GM13976 (cell line): ENCODE data around the gene RTRAF.

Experiments used
- DNase-seq: peaks from one replicate; pipeline ENCODE4 v3.0.0; 2012; ENCODE audit warnings: low spot score
- in situ Hi-C: fragments of 300-500 bp; cut with MboI; formaldehyde crosslinking; loops from one replicate; pipeline ENCODE4 v1.12.0; 2022; ENCODE audit warnings: low sequenced_read_pairs, mixed read lengths, inconsistent platforms; ENCODE audit not compliant: unreplicated experiment
- TF ChIP-seq, protein P1 (sequence below): IDR thresholded peaks from 2 replicates; pipeline ENCODE4 v1.5.1; 2012; ENCODE audit warnings: borderline replicate concordance, mild to moderate bottlenecking; ENCODE audit not compliant: insufficient read depth; ENCODE audit errors: extremely low read depth, missing control alignments, control extremely low read depth

Gene RTRAF

DNA sequence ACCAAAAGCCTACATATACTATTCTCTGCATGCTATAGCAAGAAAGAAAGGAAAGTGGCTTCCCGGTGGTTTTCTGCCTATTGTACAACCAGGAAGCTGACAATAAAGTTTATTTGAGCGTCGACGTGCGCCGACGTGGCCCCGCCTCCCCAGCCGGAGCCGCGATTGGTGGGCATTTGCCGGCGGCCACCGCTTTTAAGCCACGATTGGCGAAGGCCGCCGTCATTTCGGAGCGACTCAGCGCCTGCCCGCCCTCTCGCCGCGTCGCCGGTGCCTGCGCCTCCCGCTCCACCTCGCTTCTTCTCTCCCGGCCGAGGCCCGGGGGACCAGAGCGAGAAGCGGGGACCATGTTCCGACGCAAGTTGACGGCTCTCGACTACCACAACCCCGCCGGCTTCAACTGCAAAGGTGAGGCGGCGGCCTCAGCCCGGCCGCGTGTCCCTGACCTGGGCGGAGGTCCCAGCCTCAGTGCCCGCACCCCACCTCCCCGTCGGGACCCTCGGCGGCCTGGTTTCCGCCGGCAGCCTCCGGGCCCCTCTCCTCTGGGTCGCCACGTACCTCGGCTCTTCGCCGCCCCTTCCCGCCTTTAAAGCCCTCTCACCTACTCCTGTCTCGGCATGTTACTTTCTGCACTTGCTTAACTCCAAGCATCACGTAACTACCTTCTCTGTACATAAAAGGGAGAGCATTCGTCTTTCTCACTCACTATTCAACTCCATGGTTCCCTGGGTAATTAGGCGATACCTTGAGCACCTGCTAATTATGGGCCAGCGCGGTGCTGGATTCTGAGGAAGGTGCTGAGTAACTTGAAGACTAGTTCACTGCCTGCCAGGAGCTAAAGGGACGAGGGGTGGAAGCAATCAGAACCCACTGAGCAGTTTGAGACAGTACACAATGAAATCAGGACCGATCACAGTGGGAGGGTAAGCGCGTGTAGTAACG is at the start of gene RTRAF:
RTRAF (plus strand) TSS at position 254 of the 942 bp plus-strand sequence; CDS start at position 348, 94 bp downstream.
- peak; percentile 95 for DNase-seq
- TF ChIP-seq, protein P1, sequence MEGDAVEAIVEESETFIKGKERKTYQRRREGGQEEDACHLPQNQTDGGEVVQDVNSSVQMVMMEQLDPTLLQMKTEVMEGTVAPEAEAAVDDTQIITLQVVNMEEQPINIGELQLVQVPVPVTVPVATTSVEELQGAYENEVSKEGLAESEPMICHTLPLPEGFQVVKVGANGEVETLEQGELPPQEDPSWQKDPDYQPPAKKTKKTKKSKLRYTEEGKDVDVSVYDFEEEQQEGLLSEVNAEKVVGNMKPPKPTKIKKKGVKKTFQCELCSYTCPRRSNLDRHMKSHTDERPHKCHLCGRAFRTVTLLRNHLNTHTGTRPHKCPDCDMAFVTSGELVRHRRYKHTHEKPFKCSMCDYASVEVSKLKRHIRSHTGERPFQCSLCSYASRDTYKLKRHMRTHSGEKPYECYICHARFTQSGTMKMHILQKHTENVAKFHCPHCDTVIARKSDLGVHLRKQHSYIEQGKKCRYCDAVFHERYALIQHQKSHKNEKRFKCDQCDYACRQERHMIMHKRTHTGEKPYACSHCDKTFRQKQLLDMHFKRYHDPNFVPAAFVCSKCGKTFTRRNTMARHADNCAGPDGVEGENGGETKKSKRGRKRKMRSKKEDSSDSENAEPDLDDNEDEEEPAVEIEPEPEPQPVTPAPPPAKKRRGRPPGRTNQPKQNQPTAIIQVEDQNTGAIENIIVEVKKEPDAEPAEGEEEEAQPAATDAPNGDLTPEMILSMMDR, result no peak
- in situ Hi-C loops, result no loop called here

DNA sequence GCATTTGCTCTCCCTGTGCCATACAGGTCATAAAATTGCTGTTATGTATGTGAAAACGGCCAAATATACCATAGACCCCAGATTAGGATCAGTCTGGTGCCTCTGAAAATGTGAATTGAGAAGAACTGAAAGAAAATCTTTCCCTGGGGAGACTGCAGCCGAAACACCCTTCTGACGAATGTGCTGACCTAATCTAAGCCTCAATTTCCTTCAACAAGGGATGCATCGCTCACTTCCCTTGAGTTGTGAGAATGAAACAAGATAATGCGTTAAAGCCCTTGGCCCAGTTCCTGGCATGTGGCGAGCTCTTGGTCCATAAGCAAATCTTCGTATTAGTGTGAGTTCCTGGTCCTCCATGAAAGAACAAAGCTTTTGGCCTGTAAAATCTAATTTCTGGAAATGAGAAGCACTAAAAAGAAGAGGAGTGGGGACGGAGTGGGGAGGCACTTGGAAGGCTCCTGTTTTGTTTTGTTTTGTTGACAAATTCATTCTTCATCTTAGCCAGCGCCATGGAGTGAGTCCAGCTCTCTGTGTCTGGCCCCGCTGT is 49.5 kb upstream of the RTRAF start:
- TF ChIP-seq, protein P1, result no peak
- no peak for DNase-seq
- in situ Hi-C loops, result no loop called here

DNA sequence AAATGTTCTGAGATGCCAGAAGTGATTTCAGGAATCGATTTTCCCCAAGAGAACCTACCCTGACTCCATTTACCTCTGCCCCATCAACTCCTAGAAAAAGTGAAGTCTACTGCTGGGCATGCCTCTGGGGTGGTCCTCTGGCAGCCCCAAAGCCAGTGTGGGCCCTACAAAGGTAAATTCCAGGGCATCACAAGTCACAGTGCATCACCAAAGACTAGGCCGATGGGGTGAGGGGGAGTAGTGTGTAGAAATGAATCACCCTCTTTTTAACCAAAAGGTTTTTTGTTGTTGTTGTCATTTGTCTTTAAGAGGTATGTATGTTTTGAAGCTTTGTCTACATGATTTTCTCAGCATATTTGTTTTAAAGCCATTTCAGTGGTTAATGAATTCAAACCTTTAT is 46.4 kb upstream of the RTRAF start:
- in situ Hi-C loops, result no loop called here
- DNase-seq, result no peak
- TF ChIP-seq, protein P1, result no peak

DNA sequence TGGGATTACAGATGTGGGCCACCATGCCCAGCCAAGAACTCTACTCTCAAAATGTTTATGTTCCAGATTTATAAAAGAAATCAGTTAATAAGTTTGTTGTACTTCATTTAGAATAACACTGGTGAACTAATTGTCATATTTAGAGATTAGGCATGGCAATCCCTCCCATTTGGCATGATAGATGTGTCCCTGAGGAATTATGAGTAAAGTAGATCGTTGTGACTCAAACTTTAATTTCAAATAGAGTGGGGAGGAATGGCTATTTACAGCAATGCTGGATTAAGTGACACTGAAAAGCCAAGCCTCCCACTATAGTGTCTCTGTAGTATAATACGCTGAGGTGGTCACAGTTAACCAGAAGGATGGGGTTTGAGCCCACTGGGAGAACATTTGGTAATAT is 39.3 kb upstream of the RTRAF start:
- DNase-seq, result no peak
- in situ Hi-C loops, result no loop called here
- TF ChIP-seq, protein P1, result no peak

DNA sequence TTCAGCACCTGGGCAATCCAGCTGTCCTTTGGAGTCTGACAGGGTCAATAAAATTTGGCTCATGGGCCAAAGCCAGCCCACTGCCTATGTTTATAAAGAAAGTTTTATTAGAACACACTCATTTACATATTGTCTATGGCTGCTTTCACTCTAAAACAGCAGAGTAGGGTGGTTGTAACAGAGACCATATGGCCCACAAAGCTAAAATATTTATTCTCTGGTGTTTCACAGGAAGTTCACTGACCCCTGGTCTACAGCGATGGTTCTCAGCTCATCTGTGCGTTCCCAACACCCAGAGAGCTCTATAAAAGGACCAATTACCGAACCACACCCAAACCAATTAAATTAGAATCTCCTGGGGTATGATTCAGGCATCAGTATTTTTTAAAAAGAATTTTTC is 37.7 kb upstream of the RTRAF start:
- TF ChIP-seq, protein P1, result no peak
- DNase-seq, result no peak
- in situ Hi-C loops, result no loop called here

DNA sequence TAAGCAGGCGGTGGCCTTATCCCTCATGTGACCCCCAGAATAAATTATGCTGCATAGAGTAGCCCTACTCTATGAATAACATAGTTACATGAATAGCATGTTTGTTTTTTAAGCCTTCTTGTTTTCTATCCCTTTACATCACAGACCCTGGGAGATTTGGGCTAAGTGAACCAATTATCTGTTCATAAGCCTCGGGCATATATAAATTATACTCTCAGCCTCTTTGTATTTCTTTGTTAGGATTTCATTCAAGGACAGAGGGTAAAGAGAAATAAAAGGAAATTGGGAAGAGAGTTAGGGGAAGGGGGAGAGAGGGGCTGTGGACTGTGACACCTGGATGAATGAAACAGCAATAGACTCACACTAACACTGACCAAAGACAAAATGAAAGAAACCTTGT is 35.3 kb upstream of the RTRAF start:
- in situ Hi-C loops, result no loop called here
- TF ChIP-seq, protein P1, result no peak
- no peak for DNase-seq
